GM23338 (cell line): ENCODE measurements around the gene HECTD1. TPM values are rescaled to one million over a fixed set of nuclear protein-coding genes. Genes with fewer than 3 reads are reported as not detected.

ENCODE experiments used
- ATAC-seq: fragments of 200-7000 bp; cut with Tn5 transposase; 3 replicates; pipeline ENCODE4 v1.9.1; 2020
- DNase-seq: peaks from one replicate; pipeline ENCODE4 v3.0.0-alpha.2; 2015; ENCODE audit warnings: low spot score
- H2AFZ ChIP-seq: fragments of 200-600 bp; sonication (generic); 2 replicates; pipeline ENCODE4 v1.8.0; 2016; ENCODE audit warnings: antibody characterized with exemption, mild to moderate bottlenecking, moderate library complexity
- H3F3A ChIP-seq: fragments of 200-600 bp; sonication (generic); replicated peaks from 2 replicates; pipeline ENCODE4 v1.8.0; 2017; ENCODE audit warnings: antibody characterized with exemption, mixed run types, low read depth
- H3K27ac ChIP-seq: fragments of 200-600 bp; sonication (generic); 2 replicates; pipeline ENCODE4 v1.6.1; 2016; ENCODE audit warnings: low read depth
- H3K27me3 ChIP-seq: fragments of 200-600 bp; sonication (generic); 2 replicates; pipeline ENCODE4 v1.8.0; 2016; ENCODE audit warnings: mild to moderate bottlenecking, mixed run types, moderate library complexity; ENCODE audit not compliant: insufficient read depth
- H3K36me3 ChIP-seq: fragments of 200-600 bp; sonication (generic); 2 replicates; pipeline ENCODE4 v1.8.0; 2016; ENCODE audit warnings: mild to moderate bottlenecking; ENCODE audit not compliant: insufficient read depth
- H3K4me1 ChIP-seq: fragments of 200-600 bp; sonication (generic); 2 replicates; pipeline ENCODE4 v1.8.0; 2016; ENCODE audit warnings: mild to moderate bottlenecking, moderate library complexity; ENCODE audit not compliant: insufficient read depth
- H3K4me2 ChIP-seq: fragments of 200-600 bp; sonication (generic); 2 replicates; pipeline ENCODE4 v1.7.1; 2017; ENCODE audit warnings: mixed run types
- H3K4me3 ChIP-seq: fragments of 200-600 bp; sonication (generic); 2 replicates; pipeline ENCODE4 v1.6.1; 2016; ENCODE audit warnings: mixed run types
- H3K79me2 ChIP-seq: fragments of 200-600 bp; sonication (generic); replicated peaks from 2 replicates; pipeline ENCODE4 v1.8.0; 2017; ENCODE audit warnings: mild to moderate bottlenecking; ENCODE audit not compliant: insufficient read depth
- H3K9me2 ChIP-seq: fragments of 200-600 bp; sonication (generic); 2 replicates; pipeline ENCODE4 v1.8.0; 2017; ENCODE audit not compliant: insufficient read depth
- H4K20me1 ChIP-seq: fragments of 200-600 bp; sonication (generic); replicated peaks from 2 replicates; pipeline ENCODE4 v1.8.0; 2017; ENCODE audit warnings: mild to moderate bottlenecking; ENCODE audit not compliant: insufficient read depth
- H3K27ac Mint-ChIP-seq: 2 replicates; pipeline ENCODE4 v1.8.0; 2020; ENCODE audit warnings: inconsistent platforms, mild to moderate bottlenecking, moderate library complexity, mixed read lengths
- H3K27me3 Mint-ChIP-seq: 3 replicates; pipeline ENCODE4 v1.8.0; 2022; ENCODE audit warnings: low read depth, mild to moderate bottlenecking, moderate library complexity, mixed read lengths, inconsistent platforms; ENCODE audit not compliant: insufficient read depth, poor library complexity
- H3K36me3 Mint-ChIP-seq: 3 replicates; pipeline ENCODE4 v1.8.0; 2021; ENCODE audit warnings: low read depth, mild to moderate bottlenecking, inconsistent platforms, moderate library complexity, mixed read lengths
- H3K4me1 Mint-ChIP-seq: 3 replicates; pipeline ENCODE4 v1.8.0; 2020; ENCODE audit warnings: mild to moderate bottlenecking, inconsistent platforms, mixed read lengths
- H3K4me3 Mint-ChIP-seq: 3 replicates; pipeline ENCODE4 v1.8.0; 2021; ENCODE audit warnings: moderate library complexity, mild to moderate bottlenecking, inconsistent platforms, mixed read lengths
- H3K9me3 Mint-ChIP-seq: 3 replicates; pipeline ENCODE4 v1.8.0; 2020; ENCODE audit warnings: moderate library complexity, mild to moderate bottlenecking, inconsistent platforms, mixed read lengths
- CREB1 ChIP-seq: fragments of 250-450 bp; sonication (Bioruptor Pico); IDR thresholded peaks from 2 replicates; pipeline ENCODE4 v1.5.0; 2020; ENCODE audit warnings: low read depth, mild to moderate bottlenecking, moderate library complexity
- CTCF ChIP-seq, 2 experiments: fragments of 200-600 bp in 1 of 2; sonication (generic) in 1 of 2; conservative IDR thresholded peaks; 2 replicates each; pipeline versions ENCODE4 v1.5.1 to v1.6.1; 2016 to 2017; ENCODE audit warnings: antibody characterized with exemption in 2 of 2, low read depth in 2 of 2, mild to moderate bottlenecking in 2 of 2, moderate library complexity in 1 of 2
- ETS1 ChIP-seq: IDR thresholded peaks from 2 replicates; pipeline ENCODE4 v1.6.1; 2016; ENCODE audit warnings: antibody characterized with exemption
- EZH2 ChIP-seq: fragments of 200-600 bp; sonication (generic); IDR thresholded peaks from one replicate; pipeline ENCODE4 v1.8.0; 2017; ENCODE audit warnings: antibody characterized with exemption, mild to moderate bottlenecking, low read depth; ENCODE audit not compliant: unreplicated experiment
- EZH2phosphoT487 ChIP-seq: fragments of 200-600 bp; sonication (generic); IDR thresholded peaks from one replicate; pipeline ENCODE4 v1.8.1; 2018; ENCODE audit warnings: antibody characterized with exemption; ENCODE audit not compliant: unreplicated experiment
- JUNB ChIP-seq: IDR thresholded peaks from one replicate; pipeline ENCODE4 v1.6.1; 2016; ENCODE audit warnings: antibody characterized with exemption; ENCODE audit not compliant: unreplicated experiment
- NANOG ChIP-seq: IDR thresholded peaks from 2 replicates; pipeline ENCODE4 v1.6.1; 2016; ENCODE audit warnings: antibody characterized with exemption, borderline replicate concordance
- POLR2AphosphoS5 ChIP-seq: IDR thresholded peaks from 2 replicates; pipeline ENCODE4 v1.6.1; 2016; ENCODE audit warnings: antibody characterized with exemption, low read depth
- REST ChIP-seq: IDR thresholded peaks from one replicate; pipeline ENCODE4 v1.6.1; 2018; ENCODE audit warnings: antibody characterized with exemption; ENCODE audit not compliant: unreplicated experiment
- STAT1 ChIP-seq: IDR thresholded peaks from one replicate; pipeline ENCODE4 v1.6.1; 2016; ENCODE audit warnings: antibody characterized with exemption; ENCODE audit not compliant: unreplicated experiment
- ZNF114 ChIP-seq: fragments of 250-450 bp; sonication (Bioruptor Pico); IDR thresholded peaks from 2 replicates; pipeline ENCODE4 v1.5.0; 2020; ENCODE audit warnings: mild to moderate bottlenecking, moderate library complexity
- ZNF331 ChIP-seq: fragments of 250-450 bp; sonication (Bioruptor Pico); IDR thresholded peaks from 2 replicates; pipeline ENCODE4 v1.5.0; 2020; ENCODE audit warnings: low read depth, mild to moderate bottlenecking, moderate library complexity
- ZNF462 ChIP-seq: fragments of 250-450 bp; sonication (Bioruptor Pico); IDR thresholded peaks from 2 replicates; pipeline ENCODE4 v1.5.0; 2020; ENCODE audit warnings: mild to moderate bottlenecking, moderate library complexity
- polyA plus RNA-seq: library from polyadenylated mRNA; unstranded; fragments of >200 nt; fragmentation: Nextera tagmentation; extraction: Ambion mirVana; gene quantifications from 2 replicates; pipeline ENCODE4 v1.2.1, GENCODE V29; 2016
- total RNA-seq: library from RNA; depleted of rRNA; stranded (reverse); fragments of >200 nt; shearing (Covaris generic); gene quantifications from 2 replicates; pipeline ENCODE4 v1.2.3, GENCODE V29; 2014

Gene HECTD1
- total and polyA plus RNA-seq, 2 experiments from 2014 or later: 42.1 to 132 TPM

GRCh38 chr14:31092160-31092708 is 115.4 kb downstream of the HECTD1 start:
- H3K79me2 ChIP-seq: no peaks in the 10 kb centered on the region
- H3K4me3 Mint-ChIP-seq: no peak overlapping the region
- no peaks in the 10 kb centered on the region for H3K9me2 ChIP-seq
- H3K36me3 Mint-ChIP-seq: 0 out of 3 replicates have a peak, but pooled peaks cover 4% of the 10 kb centered on the region
- no peak overlapping the region for H2AFZ ChIP-seq
- H3F3A ChIP-seq: no peaks in the 10 kb centered on the region
- H3K9me3 Mint-ChIP-seq: no peaks in the 10 kb centered on the region
- no peaks in the 10 kb centered on the region for H3K4me1 ChIP-seq
- no peak for TF ChIP-seq ZNF114 (CRISPR knock-in tag)
- no peak for TF ChIP-seq CREB1 (CRISPR knock-in tag)
- TF ChIP-seq CTCF (conservative IDR thresholded peaks at IDR 0.05; ENCODE audit: low read depth in 2 of 2): no peak
- TF ChIP-seq ZNF331 (CRISPR knock-in tag): no peak
- no peak for TF ChIP-seq POLR2AphosphoS5
- TF ChIP-seq STAT1: no peak
- TF ChIP-seq REST: no peak
- no peak for TF ChIP-seq JUNB
- TF ChIP-seq EZH2phosphoT487: no peak
- no peak for TF ChIP-seq ETS1
- no peak for TF ChIP-seq ZNF462 (CRISPR knock-in tag)
- TF ChIP-seq NANOG: no peak
- no peak for TF ChIP-seq EZH2
- DNase-seq (no peak), ATAC-seq (no peak)
- no peak overlapping the region for H3K4me3 ChIP-seq
- H4K20me1 ChIP-seq: peaks cover 6% of the 10 kb centered on the region; the same call in 1 of the 2 replicates
- H3K27ac ChIP-seq: no peak overlapping the region
- H3K27me3 ChIP-seq: no peaks in the 10 kb centered on the region
- no peak overlapping the region for H3K27ac Mint-ChIP-seq
- no peaks in the 10 kb centered on the region for H3K36me3 ChIP-seq
- no peaks in the 10 kb centered on the region for H3K27me3 Mint-ChIP-seq
- no peaks in the 10 kb centered on the region for H3K4me1 Mint-ChIP-seq
- H3K4me2 ChIP-seq: no peak overlapping the region
